Kasumi-1 (cell line): Measurements from ENCODE around the gene ANKMY1.
A peak's percentile ranks its signal among the peaks of the same experiment; 100 is the strongest.
"Not testable (repeated sequence)": the region's sequence is repeated elsewhere in the genome, so short reads cannot be mapped to it uniquely, and the experiment has no call there.

ENCODE experiments used
- DNase-seq, 2 experiments: peaks; one replicate each; lab custom pipeline; 2025; lab: John Stamatoyannopoulos, UW

Gene ANKMY1

DNA sequence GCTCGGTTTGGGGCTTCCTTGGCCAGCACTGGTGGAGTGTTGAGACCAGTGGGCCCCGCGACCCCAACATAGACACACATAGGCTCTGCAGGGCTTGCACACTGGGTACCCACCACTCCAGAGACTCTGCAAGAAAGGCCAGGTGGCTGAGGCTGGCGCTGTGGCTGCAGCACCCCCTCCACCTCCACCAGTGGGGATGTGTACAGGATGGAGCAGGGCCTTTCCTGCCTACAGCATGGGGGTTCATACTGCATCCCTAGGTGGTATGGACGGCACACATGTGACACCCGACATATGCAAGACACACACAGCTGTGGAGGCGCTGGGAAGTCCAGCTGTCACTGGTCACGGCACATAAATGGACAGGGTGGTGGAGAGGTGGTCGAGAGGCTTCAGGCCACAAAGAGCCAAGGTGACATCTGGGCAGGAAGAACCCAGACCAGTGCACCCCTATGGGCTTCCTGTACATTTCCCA, 11.8 kb upstream of the ANKMY1 start:
- no peak for DNase-seq

DNA sequence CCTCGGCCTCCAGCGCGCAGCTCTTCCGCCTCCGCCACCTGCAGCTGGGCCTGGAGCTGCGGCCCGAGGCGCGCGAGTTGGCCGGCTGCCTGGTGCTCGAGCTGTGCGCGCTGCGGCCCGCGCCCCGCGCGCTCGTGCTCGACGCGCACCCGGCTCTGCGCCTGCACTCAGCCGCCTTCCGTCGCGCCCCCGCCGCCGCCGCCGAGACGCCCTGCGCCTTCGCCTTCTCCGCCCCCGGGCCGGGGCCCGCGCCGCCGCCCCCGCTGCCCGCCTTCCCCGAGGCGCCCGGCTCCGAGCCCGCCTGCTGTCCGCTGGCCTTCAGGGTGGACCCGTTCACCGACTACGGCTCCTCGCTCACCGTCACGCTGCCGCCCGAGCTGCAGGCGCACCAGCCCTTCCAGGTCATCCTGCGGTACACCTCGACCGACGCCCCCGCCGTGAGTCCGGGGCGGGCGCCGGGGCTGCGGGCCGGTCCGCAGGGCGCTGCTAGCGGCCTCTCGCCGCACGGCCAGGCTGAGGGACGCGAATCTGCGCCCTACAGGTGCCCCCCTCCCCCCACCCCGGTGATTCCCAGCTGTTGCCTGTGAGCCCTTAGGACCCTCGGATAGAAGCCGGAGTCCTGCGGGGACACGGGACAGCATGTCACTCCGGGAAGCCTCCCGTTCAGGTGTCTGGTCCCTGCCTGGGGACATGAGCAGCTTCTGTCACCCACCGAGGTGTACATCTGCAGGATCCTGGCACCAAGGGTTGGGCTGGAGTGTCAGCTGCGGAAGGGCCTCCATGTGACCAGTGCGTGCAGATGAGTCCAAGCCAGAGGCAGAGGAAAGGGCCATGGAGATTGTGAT, 11.1 kb upstream of the ANKMY1 start:
- peak in 1 of 2 experiments; percentile 3 for DNase-seq

DNA sequence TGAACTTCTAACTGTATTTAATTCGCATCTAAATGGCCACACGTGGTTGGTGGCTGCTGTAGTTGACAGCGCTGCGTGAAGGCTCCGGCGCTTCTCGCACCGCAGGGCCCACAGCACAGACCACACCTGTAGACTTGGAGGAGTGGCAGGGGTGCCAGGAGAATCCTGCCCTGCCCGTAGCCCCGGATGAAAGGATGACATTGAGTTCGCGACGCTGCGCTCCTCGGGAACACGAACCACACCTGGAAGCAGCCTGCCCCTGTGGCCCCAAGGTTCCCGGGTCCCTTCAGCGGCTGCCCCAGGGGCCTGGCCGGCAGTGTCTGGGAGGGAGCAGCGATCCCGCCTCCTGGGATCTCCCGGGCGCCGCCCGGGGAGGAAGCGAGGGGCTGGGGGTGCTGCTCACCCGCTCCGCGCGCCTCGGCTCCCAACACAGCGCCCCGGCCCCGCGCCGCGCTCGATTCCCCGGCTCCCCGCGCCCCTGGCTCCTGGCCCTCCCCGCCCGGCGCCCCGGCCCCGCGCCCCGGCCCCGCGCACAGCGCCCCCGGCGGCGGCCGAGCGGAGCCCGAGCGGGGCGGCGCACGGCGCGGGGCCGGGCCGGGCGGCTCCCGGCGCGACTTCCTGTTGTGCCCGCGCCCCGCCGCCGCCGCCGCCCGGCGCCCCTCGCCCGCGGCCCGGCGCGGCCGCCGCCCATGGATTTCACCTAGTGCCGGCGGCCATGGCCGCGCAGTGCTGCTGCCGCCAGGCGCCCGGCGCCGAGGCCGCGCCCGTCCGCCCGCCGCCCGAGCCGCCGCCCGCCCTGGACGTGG, 10.3 kb upstream of the ANKMY1 start, which contains the start of gene RNPEPL1:
Gene RNPEPL1 (plus strand): TSS at position 613 of the 806 bp plus-strand sequence. CDS start 103 bp downstream, at position 716.
- DNase-seq = peak in 1 of 2 experiments; percentile 1

DNA sequence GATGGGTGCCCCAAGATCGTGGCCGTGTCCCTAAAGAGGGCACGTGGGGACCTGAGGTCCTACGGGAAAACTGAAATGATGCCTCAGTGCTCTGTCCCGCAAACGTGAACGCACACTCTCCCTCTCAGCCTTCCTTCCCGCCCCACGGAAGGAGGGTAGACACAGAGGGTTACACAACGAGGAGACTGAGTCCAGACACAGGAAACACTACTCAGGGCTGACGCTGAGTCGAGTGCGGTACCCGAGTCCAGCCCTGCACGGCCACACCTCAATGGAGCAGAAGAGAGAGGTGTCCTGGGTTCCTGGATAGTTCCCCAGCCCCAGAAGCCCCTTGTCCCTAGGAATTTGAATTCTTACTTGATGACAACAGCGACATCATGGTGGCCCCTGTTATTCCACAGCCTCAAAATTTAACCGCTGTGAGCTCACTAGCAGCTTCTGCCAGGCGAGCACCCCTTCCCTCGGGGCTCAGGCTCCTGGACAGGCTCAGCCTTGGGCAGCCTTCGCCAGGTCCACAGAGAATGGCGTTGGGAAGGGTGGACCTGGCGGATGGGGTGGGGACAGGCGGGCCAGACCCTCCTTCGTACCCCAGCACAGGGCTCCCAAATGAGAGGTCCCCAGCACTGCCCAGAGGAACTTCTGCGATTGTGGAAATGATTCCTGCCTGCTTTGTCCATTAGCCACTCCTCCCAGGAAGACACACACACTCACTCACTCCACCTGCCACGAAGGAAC, 9.5 kb upstream of the ANKMY1 start:
- DNase-seq = no peak

DNA sequence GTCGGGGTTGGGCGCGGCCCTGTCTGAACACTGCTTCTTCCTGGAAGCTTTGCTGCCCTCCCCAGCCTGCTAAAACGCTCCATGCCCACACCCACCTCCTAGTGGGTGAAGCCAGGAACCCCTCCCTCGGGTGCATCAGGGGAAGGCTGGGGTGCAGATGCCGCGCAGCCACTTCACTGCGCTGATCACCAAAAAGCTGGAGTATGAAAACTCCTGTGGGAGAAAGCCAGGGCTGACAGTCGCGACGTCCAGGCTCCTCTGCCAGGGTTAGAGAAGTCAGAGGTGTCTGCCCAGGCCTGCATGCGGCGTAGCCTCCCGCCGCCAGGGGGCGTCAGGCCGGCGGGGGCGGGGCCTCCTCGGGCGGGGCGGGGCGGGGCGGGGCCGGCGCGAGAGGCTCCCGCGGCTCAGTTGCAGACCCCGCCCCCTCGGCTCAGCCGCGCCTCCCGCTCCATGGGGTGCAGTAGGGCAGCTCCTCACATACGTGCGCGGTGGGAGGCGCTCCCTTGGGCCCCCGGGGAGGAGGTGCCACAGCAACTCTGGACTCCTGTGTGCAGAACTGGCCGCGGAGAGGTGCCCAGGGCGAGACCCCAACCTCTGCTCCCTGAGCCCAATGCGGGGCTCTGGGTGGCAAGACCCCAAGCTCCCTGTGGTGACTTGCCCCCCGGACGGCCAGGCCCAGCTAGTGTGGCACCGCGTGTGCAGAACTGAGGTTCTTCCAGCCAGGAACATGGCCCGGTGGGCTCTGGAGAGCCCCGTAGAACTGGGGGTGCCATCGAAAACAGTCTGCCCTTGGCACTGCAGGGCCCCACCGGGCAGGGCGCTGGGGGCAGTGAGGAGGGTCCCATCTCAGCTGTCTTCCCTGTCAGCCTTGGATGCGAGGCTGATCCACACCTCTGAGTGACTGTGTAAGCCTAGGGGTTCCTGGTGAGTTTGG, 8.7 kb upstream of the ANKMY1 start:
- DNase-seq = peak; percentile 41 to 44

DNA sequence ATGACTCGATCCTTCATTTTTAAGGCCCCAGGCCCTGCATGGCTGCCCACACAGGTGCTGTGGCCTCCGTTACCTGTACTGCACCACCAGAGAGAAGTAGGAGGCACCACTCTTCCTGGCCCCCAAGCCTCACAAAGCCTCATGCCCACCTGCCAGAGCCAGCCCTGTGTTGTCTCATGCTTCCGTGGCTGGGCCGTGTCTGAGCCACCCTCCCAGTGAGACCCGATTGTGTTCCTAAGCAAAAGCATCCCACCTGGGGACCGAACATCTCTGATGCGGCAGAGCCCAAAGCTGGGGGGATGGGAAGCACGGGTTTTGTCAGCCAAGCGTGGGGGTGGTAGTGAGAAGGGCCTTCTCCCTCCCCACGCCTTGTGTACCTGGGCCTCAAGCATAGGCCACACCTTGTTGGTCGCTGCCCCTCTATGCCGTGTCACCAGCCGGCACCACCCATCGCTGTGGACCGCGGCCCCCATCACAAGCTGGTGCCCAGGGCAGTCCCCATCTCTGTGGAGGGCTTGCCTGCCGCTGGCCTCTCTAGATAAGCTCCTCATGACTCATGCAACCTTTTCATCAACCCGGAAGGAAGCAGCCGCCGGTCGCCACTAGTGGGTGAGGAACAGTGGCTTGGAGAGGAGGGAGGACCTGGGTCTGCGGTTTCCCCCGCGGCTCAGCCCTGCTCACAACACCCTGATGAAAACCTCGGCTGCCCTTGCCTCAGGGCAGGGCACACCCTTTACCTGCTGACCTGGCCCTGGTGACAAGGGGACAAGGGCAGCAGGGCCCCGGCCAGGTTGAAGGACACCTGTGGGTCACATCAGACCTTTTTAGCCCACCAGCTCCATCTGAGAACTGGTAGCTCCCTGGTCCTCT, 7.8 kb upstream of the ANKMY1 start:
- peak; percentile 67 to 68 for DNase-seq

DNA sequence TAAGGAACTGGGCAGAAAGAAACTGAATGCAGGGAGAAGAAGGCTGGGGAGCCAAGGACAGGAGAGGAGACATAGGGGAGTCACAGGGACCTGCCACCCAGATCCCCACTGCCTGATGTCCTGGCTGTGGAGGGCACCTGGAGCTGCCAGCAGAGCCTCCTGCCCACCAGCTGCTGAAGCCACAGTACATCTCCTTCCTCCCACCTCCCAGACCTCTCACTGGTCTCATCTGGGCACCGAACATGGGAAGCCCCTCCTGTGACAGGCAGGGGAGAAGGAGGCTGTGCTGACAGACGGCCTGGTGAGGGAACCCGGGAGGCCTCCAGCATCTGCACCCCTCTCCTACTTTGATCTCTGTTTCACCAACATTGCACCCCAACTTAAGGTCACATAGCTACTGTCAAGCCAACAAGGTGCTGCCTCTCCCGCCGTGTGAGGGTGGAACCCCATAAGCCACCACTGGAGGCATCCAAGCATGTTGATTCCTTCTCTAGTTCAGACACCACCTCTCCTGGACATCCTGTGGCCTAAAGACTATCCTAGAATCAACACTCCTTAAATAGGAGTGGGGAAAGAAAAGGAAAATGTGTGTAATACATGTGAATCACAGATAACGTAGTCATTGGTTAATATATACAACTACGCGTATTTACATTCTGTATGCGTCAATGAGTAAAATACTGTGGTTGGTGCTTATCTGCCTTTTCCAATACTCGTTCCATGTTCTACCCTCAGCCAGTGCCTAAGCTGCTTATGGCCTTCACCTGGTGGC, 7.0 kb upstream of the ANKMY1 start:
- no peak for DNase-seq

DNA sequence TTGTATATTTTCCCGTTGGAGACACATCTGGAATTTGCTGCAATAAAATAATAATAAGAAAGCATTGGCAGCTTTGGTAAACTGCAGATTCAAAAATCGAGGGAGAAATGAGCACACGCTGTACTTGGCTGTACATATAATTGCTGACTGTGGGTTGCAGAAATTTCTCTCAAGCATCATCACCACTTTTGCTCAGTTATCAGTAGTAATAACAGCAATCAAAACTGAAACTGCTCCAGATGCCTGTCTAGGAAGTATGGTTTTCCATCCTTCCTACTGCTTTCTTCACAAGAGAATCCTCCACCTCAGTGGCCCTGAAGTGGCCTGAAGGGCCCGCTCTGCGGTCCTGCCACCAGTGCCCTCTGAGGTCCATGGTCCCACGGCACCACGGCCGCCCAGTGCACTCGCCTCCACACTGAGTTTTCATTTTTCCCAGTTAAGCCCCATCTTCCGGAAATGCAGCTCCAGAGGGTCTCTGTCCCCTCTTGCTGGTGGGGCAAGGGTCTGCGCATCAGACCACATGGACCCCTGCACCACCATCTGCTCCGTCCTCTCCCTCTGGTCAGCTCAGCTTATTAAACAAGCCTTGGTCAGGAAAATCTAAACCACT, 6.3 kb upstream of the ANKMY1 start:
- no peak for DNase-seq

DNA sequence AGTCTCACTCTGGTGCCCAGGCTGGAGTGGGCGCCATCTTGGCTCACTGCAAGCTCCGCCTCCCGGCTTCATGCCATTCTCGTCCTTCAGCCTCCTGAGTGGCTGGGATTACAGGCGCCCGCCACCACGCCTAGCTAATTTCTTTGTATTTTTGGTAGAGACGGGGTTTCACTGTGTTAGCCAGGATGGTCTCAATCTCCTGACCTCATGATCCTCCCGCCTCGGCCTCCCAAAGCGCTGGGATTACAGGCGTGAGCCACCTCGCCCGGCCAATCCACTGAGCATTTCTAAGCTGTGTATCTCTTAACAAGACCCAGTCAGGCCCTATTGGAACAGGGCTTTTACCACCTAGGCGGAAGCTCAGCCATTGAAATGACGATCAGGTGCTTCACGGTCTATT, 5.4 kb upstream of the ANKMY1 start:
- not testable (repeated sequence) for DNase-seq

DNA sequence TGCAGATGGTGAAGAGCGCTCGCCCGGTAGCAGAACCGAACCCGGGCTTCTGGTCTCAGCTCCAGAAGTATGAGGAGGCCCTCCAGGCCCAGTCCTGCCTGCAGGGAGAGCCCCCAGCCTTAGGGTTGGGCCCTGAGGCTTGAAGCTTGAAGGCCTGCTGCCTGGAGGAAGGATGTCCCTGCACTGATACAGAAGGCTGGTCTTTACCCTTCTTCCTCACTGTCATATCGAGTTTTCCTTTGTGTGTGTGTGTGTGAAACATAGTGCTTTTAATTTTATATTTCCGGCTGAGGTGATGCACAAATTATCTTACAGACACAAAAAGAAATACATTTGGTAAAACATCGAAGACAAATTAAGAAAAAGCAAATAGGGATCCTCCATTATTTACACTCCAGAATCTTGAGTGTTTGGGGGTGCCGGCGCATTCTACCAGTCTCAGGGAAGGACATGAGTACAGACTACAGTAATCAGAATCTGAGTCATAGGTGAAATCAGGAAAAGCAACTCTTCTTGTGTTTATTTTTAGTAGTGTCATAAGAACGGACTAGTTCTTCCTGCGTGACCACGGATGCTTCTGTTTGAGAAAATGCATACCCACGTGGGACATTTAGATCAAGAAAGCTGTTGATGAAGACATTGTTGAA, 3.7 kb upstream of the ANKMY1 start:
- DNase-seq = peak in 1 of 2 experiments; percentile 0

DNA sequence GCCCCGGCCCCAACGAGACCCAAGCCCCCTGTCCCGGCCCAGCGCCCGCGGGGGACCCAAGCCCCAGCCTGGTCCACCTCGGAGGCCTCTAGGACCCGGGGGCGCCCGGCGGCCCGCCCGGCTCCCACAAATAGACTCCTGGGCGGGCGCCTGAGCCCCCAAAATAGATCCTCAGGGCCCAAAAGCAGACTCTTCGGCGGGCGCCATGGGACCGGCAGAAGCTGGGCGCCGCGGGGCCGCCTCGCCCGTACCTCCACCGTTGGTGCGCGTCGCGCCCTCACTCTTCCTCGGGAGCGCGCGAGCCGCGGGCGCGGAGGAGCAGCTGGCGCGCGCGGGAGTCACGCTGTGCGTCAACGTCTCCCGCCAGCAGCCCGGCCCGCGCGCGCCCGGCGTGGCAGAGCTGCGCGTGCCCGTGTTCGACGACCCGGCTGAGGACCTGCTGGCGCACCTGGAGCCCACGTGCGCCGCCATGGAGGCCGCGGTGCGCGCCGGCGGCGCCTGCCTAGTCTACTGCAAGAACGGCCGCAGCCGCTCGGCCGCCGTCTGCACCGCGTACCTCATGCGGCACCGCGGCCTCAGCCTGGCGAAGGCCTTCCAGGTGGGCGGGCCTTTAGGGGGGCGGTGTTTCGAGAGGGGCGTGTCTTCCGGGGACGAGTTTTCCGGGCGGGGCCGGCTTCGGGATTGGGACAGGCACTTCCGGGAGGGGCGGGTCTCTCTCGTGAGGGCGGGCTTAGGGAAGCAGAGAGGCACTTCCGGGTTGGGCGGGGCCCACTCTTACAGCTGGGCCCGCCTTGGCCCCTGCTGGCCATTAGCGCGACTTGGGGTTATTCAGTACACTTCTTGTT, 2.9 kb upstream of the ANKMY1 start:
- peak; percentile 76 to 87 for DNase-seq

DNA sequence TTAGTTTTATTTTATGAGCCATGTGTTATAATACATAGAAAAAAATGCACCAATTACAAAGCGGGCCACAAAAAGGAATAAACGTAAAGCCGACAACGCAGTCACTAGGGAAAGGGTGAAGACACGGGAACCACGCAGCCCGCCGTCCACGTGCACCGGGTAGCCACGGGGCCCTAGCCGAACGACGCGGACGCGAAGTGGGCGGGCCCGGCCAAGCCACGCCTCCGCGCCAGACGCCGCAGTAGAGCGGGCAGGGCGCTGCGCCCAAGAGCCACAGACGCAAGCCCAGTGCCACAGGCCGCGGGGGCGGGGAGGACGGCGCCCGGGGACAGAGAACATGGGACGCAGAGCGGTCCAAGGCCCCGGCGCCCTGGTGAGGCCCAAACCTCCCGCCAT, 2.3 kb upstream of the ANKMY1 start, which contains the start of gene DUSP28:
Gene DUSP28 (plus strand): TSS at position 274 of the 396 bp plus-strand sequence. CDS start 328 bp downstream, outside the sequence.
- DNase-seq = peak; percentile 28 to 35

DNA sequence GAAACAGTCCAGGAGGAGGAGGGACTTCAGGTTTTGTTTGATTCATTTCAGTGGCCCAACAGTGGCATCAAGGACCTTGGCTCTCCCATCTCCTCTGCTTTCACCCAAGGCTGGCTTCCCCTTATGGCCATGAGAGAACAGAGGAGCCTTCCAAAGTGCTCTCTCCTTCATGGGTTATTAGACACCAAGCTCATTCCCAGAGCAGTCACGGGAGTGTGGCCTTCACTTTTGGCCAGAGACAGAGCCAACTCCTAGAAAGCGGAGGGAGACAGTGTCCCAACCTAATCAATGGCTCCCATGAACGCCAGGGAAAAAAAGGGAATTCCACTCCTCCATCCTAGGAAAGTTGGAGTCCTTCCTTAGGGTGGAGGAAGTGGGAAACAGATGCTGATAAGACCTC, 1.5 kb upstream of the ANKMY1 start:
- no peak for DNase-seq

DNA sequence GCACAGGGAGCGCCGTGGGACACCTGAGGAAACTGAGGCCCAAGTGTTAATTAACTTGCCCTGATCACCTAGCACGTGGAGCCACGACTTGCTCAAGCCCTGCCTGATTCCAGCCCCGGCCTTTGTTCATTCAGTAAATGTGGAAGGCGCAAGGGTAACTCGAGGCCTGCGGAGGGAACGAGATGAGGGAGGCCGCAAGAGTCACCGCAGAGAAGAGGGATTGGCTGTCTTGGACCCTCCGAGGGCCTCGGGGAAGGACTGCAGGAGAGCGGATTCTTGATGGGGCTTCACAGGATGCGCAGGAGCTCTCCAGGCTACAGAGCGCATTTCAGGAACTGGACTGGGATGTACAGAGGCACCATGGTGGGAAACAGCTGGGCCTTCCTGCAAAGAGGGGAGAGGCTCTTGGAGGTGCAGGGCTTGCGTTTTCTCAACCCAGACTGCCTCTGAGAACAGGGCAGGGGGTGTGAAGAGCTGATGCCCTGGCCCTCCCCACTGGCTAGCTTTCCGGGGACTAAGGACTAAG, 511 bp upstream of the ANKMY1 start:
- DNase-seq = no peak

DNA sequence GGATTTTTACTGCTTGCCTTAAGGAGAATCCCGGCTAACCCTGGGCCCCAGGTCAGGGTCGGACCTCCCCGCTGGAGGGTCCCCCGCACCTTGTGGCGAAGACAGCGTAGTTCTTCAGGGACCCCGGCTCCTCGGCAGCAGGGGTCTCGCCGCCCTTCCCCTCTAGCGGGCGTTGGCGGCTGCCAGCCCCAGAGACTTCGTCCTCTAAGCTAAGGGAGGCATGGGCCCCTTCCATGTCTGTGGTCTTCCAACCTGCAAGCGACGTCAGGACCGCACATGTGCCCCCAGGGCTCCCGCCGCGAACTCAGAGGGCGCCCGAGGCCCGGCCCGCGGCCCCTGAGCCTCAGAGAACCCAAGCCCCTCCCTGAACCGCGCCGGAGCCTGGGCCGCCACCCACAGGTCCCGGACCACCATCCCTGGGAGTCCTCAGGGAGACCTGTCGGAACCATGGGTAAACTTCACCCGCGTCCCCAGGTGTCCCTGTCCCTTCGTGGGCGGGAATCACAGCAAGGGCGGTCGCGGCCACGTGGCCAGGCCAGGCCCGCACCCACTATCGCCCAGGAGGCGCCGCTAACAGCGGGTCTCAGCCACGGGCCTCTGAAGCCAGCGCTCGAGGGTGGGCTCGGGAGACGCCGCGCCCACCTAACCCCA, 562 bp downstream of the ANKMY1 start:
- no peak for DNase-seq

DNA sequence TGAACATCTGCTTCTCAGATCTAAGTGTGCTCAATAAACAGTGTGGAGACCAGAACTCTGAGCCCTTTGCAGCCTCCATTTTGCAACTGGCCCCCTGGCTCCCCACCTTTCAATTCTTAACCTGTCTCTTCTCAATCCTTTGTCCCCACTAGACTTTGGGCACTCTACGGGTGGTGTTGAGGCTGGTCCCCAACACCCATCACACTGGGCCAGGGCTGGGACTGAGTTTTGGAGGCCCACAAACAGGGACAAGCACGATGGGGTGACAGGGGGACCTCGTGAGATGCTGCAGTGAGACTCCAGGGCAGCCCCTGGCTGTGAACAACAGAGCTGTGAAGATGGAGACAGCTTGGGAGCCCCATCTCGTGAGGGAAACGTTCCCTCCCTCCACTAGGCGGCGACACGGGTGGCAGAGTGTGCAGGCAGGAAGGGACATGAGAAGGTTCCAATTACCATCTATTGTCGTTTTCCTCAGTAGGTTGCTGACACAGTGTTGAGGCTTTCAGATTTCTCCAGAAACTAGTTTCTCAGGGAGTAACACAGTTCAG, 1.2 kb downstream of the ANKMY1 start:
- DNase-seq = peak; percentile 16 to 23
